Mesodermal cell (in vitro differentiated cells): ENCODE data around the gene TNS1.
"Not testable (repeated sequence)": the region's sequence is repeated elsewhere in the genome, so short reads cannot be mapped to it uniquely, and the experiment has no call there.

ENCODE experiments used
- H3K27ac ChIP-seq: 2 replicates; pipeline ENCODE4 v1.7.0; 2013; ENCODE audit warnings: mild to moderate bottlenecking, low read depth, low read length, moderate library complexity; ENCODE audit not compliant: severe bottlenecking
- H3K36me3 ChIP-seq: 2 replicates; pipeline ENCODE4 v1.7.1; 2013; ENCODE audit warnings: mild to moderate bottlenecking, low read length, moderate library complexity; ENCODE audit not compliant: control insufficient read depth, insufficient read depth
- H3K4me1 ChIP-seq: one replicate; pipeline ENCODE4 v1.7.1; 2013; ENCODE audit warnings: mild to moderate bottlenecking, low read length; ENCODE audit not compliant: insufficient read depth, control insufficient read depth, poor library complexity, severe bottlenecking
- H3K4me3 ChIP-seq: 2 replicates; pipeline ENCODE4 v1.7.0; 2013; ENCODE audit warnings: low read length, control low read depth, mild to moderate bottlenecking; ENCODE audit not compliant: insufficient read depth, poor library complexity, severe bottlenecking; ENCODE audit errors: extremely low read depth
- H3K9me3 ChIP-seq: 2 replicates; pipeline ENCODE4 v1.7.1; 2013; ENCODE audit warnings: mild to moderate bottlenecking, low read length, moderate library complexity; ENCODE audit not compliant: control insufficient read depth
- WGBS, 2 experiments: methylation state at CpG; one replicate each; pipeline ENCODE4 v1.1.5; 2013; ENCODE audit warnings: missing lambda C conversion rate in 2 of 2; ENCODE audit not compliant: insufficient coverage in 2 of 2; 5-methylcytosine and 5-hydroxymethylcytosine counted together

Gene TNS1

DNA sequence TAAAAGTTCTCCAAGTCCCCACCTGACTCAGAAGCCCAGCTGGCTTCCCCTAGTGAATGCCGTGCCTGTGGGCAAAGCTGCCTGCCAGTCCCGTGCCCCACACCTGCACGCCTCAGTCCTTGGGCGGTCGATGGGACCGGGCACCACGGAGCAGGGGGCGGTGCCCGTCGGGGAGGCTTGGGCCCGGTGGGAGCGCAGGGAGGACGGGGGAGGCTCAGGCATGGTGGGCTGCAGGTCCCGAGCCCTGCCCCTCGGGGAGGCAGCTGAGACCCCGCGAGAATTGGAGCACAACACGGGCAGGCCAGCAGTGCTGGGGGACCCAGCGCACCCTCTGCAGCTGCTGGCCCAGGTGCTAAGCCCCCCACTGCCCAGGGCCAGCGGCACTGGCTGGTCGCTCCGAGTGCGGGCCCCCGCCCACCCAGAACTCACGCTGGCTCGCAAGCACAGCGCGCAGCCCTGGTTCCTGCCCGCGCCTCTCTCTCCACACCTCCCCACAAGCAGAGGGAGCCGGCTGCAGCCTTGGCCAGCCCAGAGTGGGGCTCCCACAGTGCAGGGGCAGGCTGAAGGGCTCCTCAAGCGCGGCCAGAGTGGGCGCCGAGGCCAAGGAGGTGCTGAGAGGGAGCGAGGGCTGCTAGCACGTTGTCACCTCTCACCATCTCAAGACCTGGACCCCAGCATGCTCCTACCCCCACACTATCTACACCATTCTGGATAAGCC, 215.5 kb downstream of the TNS1 start:
- WGBS, 2 experiments, result 92 to 97% methylated on average over 13 to 25 of the region's 37 CpGs
- peaks cover 7% of the 10 kb centered on the region for H3K9me3 ChIP-seq
- H3K27ac ChIP-seq, result no peak overlapping the region
- H3K36me3 ChIP-seq, result no peaks in the 10 kb centered on the region
- H3K4me3 ChIP-seq, result no peak overlapping the region
- H3K4me1 ChIP-seq, result peaks cover 4% of the 10 kb centered on the region

GRCh38 chr2:217786560-217786959, 216.2 kb downstream of the TNS1 start:
- not testable (repeated sequence) for H3K4me3 ChIP-seq, H3K27ac ChIP-seq, H3K36me3 ChIP-seq, H3K4me1 ChIP-seq, H3K9me3 ChIP-seq
- 91 to 100% methylated on average over 3 to 4 of the region's 5 CpGs for WGBS, 2 experiments

DNA sequence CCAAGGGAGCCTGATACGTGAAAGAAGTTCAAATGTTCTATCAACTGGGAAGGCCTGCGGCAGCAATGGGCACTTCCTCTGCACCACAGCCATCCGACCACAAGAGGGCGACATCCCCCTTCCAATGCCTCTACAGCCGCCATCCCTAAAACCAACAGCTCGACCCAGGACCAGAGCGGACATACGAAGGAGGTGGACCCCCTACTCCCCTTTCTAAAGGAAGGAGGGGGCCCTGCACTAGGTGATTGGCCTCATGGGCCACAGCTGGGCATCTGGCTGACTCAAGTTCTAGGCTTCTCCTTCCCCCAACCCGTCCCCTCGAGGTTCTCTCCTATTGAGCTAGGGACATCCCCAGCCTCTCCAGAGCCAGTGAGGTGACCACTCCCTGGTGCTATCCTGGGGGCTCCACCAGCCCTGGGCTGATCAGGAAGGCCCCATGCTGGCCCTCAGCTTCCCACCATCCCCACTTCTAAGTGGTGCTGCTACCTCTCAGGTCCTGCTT, 217.2 kb downstream of the TNS1 start:
- 18 to 47% methylated on average over 3 to 10 of the region's 10 CpGs for WGBS, 2 experiments
- no peak overlapping the region for H3K4me3 ChIP-seq
- H3K27ac ChIP-seq, result no peak overlapping the region
- H3K36me3 ChIP-seq, result no peaks in the 10 kb centered on the region
- peaks cover 4% of the 10 kb centered on the region for H3K4me1 ChIP-seq
- peaks cover 7% of the 10 kb centered on the region for H3K9me3 ChIP-seq

GRCh38 chr2:217784996-217785543, 217.7 kb downstream of the TNS1 start:
- peaks cover 7% of the 10 kb centered on the region for H3K9me3 ChIP-seq
- WGBS, 2 experiments, result 69 to 70% methylated on average over 11 to 14 of the region's 14 CpGs
- H3K36me3 ChIP-seq, result no peaks in the 10 kb centered on the region
- no peaks in the 10 kb centered on the region for H3K4me1 ChIP-seq
- no peak overlapping the region for H3K4me3 ChIP-seq
- H3K27ac ChIP-seq, result no peak overlapping the region

DNA sequence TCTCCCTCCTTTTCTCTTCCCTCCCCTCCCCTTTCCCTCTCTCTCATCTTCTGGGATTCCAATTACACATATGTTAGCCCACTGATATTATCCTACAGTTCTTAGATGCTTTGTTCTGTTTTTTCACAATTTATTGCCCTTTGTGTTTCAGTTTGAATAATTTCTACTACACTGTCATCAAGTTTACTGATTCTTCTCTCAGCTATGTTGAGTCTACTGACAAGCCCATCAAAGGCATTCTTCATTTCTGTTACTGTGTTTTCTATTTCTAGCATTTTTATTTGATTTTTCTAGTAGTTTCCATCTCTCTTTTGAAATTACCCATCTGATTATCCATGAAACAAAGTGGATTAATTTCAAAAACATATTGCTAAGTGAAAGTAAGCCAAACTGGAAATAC, 219.6 kb downstream of the TNS1 start:
- Histone ChIP-seq H3K9me3 (peaks cover 7% of the 10 kb centered on the region), H3K36me3 (no peaks in the 10 kb centered on the region), H3K4me3 (no peak overlapping the region), H3K4me1 (no peaks in the 10 kb centered on the region), H3K27ac (no peak overlapping the region)

DNA sequence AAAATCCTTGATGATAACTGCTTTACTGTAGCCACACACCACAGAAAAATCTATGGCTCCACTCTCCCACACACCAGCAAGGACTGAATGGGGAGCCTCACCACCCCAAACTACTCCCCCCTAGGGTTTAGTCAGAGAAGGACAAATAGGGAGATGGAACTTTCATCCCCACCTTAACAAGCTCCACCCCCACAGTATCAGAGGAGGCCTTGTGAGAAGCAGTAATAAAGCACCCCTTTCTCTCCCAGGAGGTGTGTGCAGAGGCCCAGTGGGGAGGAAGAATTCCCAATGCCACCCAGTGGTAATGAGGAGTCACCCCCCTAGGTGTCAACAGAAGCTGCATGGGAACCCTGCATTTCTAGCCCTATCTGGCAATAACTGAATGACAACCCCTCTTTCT, 224.9 kb downstream of the TNS1 start:
- Histone ChIP-seq H3K36me3 (no peaks in the 10 kb centered on the region), H3K27ac (no peak overlapping the region), H3K4me1 (no peaks in the 10 kb centered on the region), H3K9me3 (peaks cover 2% of the 10 kb centered on the region), H3K4me3 (no peak overlapping the region)

DNA sequence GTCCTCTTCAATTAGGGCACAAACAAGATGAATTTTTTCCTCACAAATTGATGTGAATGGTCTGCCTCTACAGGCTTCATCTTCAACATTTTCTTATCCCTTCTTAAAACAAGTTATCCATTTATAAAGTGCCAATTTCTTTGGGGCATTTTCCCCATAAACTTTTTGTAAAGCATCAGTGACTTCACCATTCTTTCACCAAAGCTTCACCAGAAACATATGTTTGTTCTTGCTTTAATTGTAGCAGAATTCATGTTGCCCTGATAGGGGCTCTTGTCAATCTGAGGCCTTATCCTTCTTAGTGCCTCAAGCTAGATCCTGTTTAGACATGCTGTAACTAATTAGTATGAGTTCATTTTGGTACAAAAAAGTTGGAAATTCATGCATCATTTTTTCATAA, 226.2 kb downstream of the TNS1 start:
- Histone ChIP-seq H3K9me3 (no peaks in the 10 kb centered on the region), H3K36me3 (no peaks in the 10 kb centered on the region), H3K4me3 (no peak overlapping the region), H3K27ac (no peak overlapping the region), H3K4me1 (no peaks in the 10 kb centered on the region)

- H3K36me3 ChIP-seq, result no peaks in the 10 kb centered on the region
- H3K4me1 ChIP-seq, result no peaks in the 10 kb centered on the region
- no peak overlapping the region for H3K4me3 ChIP-seq
- H3K27ac ChIP-seq, result no peak overlapping the region
- no peaks in the 10 kb centered on the region for H3K9me3 ChIP-seq
- WGBS, 2 experiments, result 80 to 83% methylated on average over 2 to 3 of the region's 4 CpGs
Measured at GRCh38 chr2:217775920-217776503, 226.8 kb downstream of the TNS1 start.

- H3K4me3 ChIP-seq, result no peak overlapping the region
- H3K9me3 ChIP-seq, result no peaks in the 10 kb centered on the region
- no peaks in the 10 kb centered on the region for H3K4me1 ChIP-seq
- no peaks in the 10 kb centered on the region for H3K36me3 ChIP-seq
- H3K27ac ChIP-seq, result no peak overlapping the region
- 85 to 89% methylated on average over 3 of the region's 3 CpGs for WGBS, 2 experiments
Measured at GRCh38 chr2:217774232-217774631, 228.6 kb downstream of the TNS1 start.

GRCh38 chr2:217773539-217773938, 229.3 kb downstream of the TNS1 start:
- no peak overlapping the region for H3K4me3 ChIP-seq
- H3K4me1 ChIP-seq, result no peaks in the 10 kb centered on the region
- H3K36me3 ChIP-seq, result no peaks in the 10 kb centered on the region
- no peak overlapping the region for H3K27ac ChIP-seq
- no peaks in the 10 kb centered on the region for H3K9me3 ChIP-seq

DNA sequence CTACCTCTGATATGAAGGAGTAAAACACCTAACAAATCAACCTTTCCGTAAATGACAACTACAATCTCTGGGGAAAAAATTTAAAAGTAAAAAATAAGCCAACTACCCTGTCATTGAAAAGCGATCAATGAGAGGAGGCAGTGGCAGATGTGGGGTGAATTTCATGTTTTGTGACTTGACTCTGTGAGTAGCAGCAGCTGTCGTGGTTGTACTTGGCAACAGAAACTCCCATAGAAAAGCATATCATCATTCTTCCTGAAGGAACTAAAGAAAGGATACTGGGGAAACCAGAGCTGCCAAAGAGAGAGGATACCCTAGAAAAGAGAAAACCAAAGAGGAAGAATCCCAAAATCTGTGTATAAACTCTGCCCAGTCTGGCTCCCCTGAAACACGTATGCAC, 236.4 kb downstream of the TNS1 start:
- Histone ChIP-seq H3K4me1 (no peaks in the 10 kb centered on the region), H3K9me3 (peaks cover 11% of the 10 kb centered on the region), H3K4me3 (no peak overlapping the region), H3K27ac (no peak overlapping the region), H3K36me3 (no peaks in the 10 kb centered on the region)
- 100% methylated on average over 1 of the region's 4 CpGs; no CpG with 5 or more reads in 1 of the 2 experiments for WGBS, 2 experiments
